WTC11 (cell line): Measurements from ENCODE around the gene NPLOC4. TPM values are rescaled to one million over a fixed set of nuclear protein-coding genes. Genes with fewer than 3 reads are reported as not detected.

Source experiments
- ATAC-seq: fragments of 200-7000 bp; cut with Tn5 transposase; 2 replicates; pipeline ENCODE4 v1.10.0; 2021; ENCODE audit warnings: mild to moderate bottlenecking, moderate library complexity
- CTCF ChIA-PET: fragments of 300-600 bp; sonication (Branson Sonifier 250); formaldehyde crosslinking; loops from one replicate; lab custom pipeline; 2021; ENCODE audit warnings: antibody characterized with exemption; lab: Charles Lee
- POLR2A ChIA-PET: fragments of 350-600 bp; sonication (Branson Sonifier 250); formaldehyde crosslinking; loops from one replicate; lab custom pipeline; 2021; ENCODE audit warnings: antibody characterized with exemption; lab: Charles Lee
- DNase-seq: peaks from one replicate; pipeline ENCODE4 v3.0.0; 2021; ENCODE audit warnings: low spot score
- H3K27ac Mint-ChIP-seq: 2 replicates; pipeline ENCODE4 v1.8.0; 2021; ENCODE audit warnings: mixed read lengths
- H3K27me3 Mint-ChIP-seq: 2 replicates; pipeline ENCODE4 v1.8.0; 2021; ENCODE audit warnings: low read depth, mild to moderate bottlenecking, moderate library complexity, mixed read lengths
- H3K36me3 Mint-ChIP-seq: 2 replicates; pipeline ENCODE4 v1.8.0; 2021; ENCODE audit warnings: mixed read lengths
- H3K4me1 Mint-ChIP-seq: 2 replicates; pipeline ENCODE4 v1.8.0; 2022; ENCODE audit warnings: mixed read lengths
- H3K4me3 Mint-ChIP-seq: 2 replicates; pipeline ENCODE4 v1.8.0; 2021; ENCODE audit warnings: mild to moderate bottlenecking, moderate library complexity, mixed read lengths
- H3K9me3 Mint-ChIP-seq: 2 replicates; pipeline ENCODE4 v1.8.0; 2021; ENCODE audit warnings: mixed read lengths
- AFF4 ChIP-seq: sonication (generic); formaldehyde crosslinking; IDR thresholded peaks from 2 replicates; pipeline ENCODE4 v1.8.1; 2023; ENCODE audit warnings: mild to moderate bottlenecking, missing genetic modification reagents, borderline replicate concordance
- E2F1 ChIP-seq: sonication (generic); formaldehyde crosslinking; IDR thresholded peaks from 2 replicates; pipeline ENCODE4 v1.8.0; 2022; ENCODE audit warnings: mild to moderate bottlenecking, missing genetic modification reagents
- E2F4 ChIP-seq: sonication (generic); formaldehyde crosslinking; IDR thresholded peaks from 2 replicates; pipeline ENCODE4 v1.8.1; 2022; ENCODE audit warnings: low read depth, mild to moderate bottlenecking, moderate library complexity, missing genetic modification reagents, borderline replicate concordance
- FOXP1 ChIP-seq: sonication (generic); formaldehyde crosslinking; IDR thresholded peaks from 2 replicates; pipeline ENCODE4 v1.8.0; 2022; ENCODE audit warnings: missing genetic modification reagents, mild to moderate bottlenecking, moderate library complexity, borderline replicate concordance
- GRHL2 ChIP-seq: fragments of 250-450 bp; sonication (Bioruptor Pico); IDR thresholded peaks from 2 replicates; pipeline ENCODE4 v1.8.0; 2022; ENCODE audit warnings: mild to moderate bottlenecking, moderate library complexity; ENCODE audit not compliant: insufficient replicate concordance, severe bottlenecking
- MAX ChIP-seq: sonication (generic); formaldehyde crosslinking; IDR thresholded peaks from 2 replicates; pipeline ENCODE4 v1.8.0; 2022; ENCODE audit warnings: mild to moderate bottlenecking, missing genetic modification reagents
- NR1H2 ChIP-seq: sonication (generic); formaldehyde crosslinking; IDR thresholded peaks from 2 replicates; pipeline ENCODE4 v1.9.0; 2021; ENCODE audit warnings: mild to moderate bottlenecking, moderate library complexity, missing genetic modification reagents
- PREB ChIP-seq: sonication (generic); formaldehyde crosslinking; IDR thresholded peaks from 2 replicates; pipeline ENCODE4 v1.8.1; 2022; ENCODE audit warnings: mild to moderate bottlenecking, missing genetic modification reagents, moderate library complexity, borderline replicate concordance
- RELA ChIP-seq: sonication (generic); formaldehyde crosslinking; IDR thresholded peaks from 2 replicates; pipeline ENCODE4 v1.8.1; 2022; ENCODE audit warnings: missing genetic modification reagents, mild to moderate bottlenecking, borderline replicate concordance
- ZMAT4 ChIP-seq: fragments of 250-450 bp; sonication (Bioruptor Pico); IDR thresholded peaks from 2 replicates; pipeline ENCODE4 v1.9.0; 2021; ENCODE audit warnings: mild to moderate bottlenecking
- ZNF121 ChIP-seq: sonication (generic); formaldehyde crosslinking; IDR thresholded peaks from 2 replicates; pipeline ENCODE4 v1.8.0; 2023; ENCODE audit warnings: missing genetic modification reagents
- ZNF263 ChIP-seq: sonication (generic); formaldehyde crosslinking; IDR thresholded peaks from 2 replicates; pipeline ENCODE4 v1.8.1; 2022; ENCODE audit warnings: low read depth, mild to moderate bottlenecking, moderate library complexity, missing genetic modification reagents
- ZNF396 ChIP-seq: fragments of 250-450 bp; sonication (Bioruptor Pico); IDR thresholded peaks from 2 replicates; pipeline ENCODE4 v1.8.0; 2021; ENCODE audit warnings: mild to moderate bottlenecking, moderate library complexity, borderline replicate concordance
- ZNF532 ChIP-seq: fragments of 250-450 bp; sonication (Bioruptor Pico); IDR thresholded peaks from 2 replicates; pipeline ENCODE4 v1.9.0; 2021; ENCODE audit warnings: mild to moderate bottlenecking, borderline replicate concordance
- total RNA-seq: library from RNA; stranded (reverse); gene quantifications from 3 replicates; pipeline ENCODE4 v1.2.3, GENCODE V29; 2021

Gene NPLOC4
- total RNA-seq, 1 experiment from 2014 or later, result 83.5 TPM

GRCh38 chr17:81638683-81639082 lies 1.8 kb upstream of the NPLOC4 start (continued):
- TF ChIP-seq AFF4 (CRISPR knock-in tag) (no peak), PREB (CRISPR knock-in tag) (no peak)
- TF ChIP-seq, all 79 proteins: peak for 0

- peaks cover 10% of the 10 kb centered on the region for H3K4me1 Mint-ChIP-seq
- 0 out of 2 replicates have a peak, but pooled peaks cover 3% of the 10 kb centered on the region for H3K9me3 Mint-ChIP-seq
- no peak for DNase-seq
- H3K27me3 Mint-ChIP-seq, result no peaks in the 10 kb centered on the region
- H3K27ac Mint-ChIP-seq, result peak overlapping the region; percentile 99
- peak overlapping the region; percentile 95 for H3K4me3 Mint-ChIP-seq
- ChIA-PET POLR2A (no interaction called here), CTCF (interaction anchor here (0.9 to 1.2 kb wide), 2 partner anchors 32 to 83 kb away, joined by 3 to 4 read pairs; no protein-coding TSS in a partner anchor)
- peak; percentile 34; the same call in 1 of the 2 replicates for ATAC-seq
- peaks cover 9% of the 10 kb centered on the region for H3K36me3 Mint-ChIP-seq
- TF ChIP-seq GRHL2 (CRISPR knock-in tag) (no peak), ZNF263 (CRISPR knock-in tag) (no peak), RELA (CRISPR knock-in tag) (no peak), E2F1 (CRISPR knock-in tag) (no peak), ZMAT4 (CRISPR knock-in tag) (no peak), FOXP1 (no peak), ZNF532 (CRISPR knock-in tag) (no peak), ZNF396 (CRISPR knock-in tag) (no peak), E2F4 (no peak), AFF4 (CRISPR knock-in tag) (no peak), NR1H2 (CRISPR knock-in tag) (no peak), ZNF121 (CRISPR knock-in tag) (no peak), MAX (CRISPR knock-in tag) (no peak)
Measured at GRCh38 chr17:81635973-81636504, 873 bp downstream of the NPLOC4 start.
